WI38 (cell line): Measurements from ENCODE around the gene SRXN1.

Experiments used
- H3K4me3 ChIP-seq: 2 replicates; pipeline ENCODE4 v1.5.1; 2011; ENCODE audit warnings: low read depth, mild to moderate bottlenecking, control low read depth, low read length
- CTCF ChIP-seq: IDR thresholded peaks from 2 replicates; pipeline ENCODE4 v1.5.1; 2012; ENCODE audit warnings: low read depth, mild to moderate bottlenecking, control low read depth, low read length

The SRXN1 gene

DNA sequence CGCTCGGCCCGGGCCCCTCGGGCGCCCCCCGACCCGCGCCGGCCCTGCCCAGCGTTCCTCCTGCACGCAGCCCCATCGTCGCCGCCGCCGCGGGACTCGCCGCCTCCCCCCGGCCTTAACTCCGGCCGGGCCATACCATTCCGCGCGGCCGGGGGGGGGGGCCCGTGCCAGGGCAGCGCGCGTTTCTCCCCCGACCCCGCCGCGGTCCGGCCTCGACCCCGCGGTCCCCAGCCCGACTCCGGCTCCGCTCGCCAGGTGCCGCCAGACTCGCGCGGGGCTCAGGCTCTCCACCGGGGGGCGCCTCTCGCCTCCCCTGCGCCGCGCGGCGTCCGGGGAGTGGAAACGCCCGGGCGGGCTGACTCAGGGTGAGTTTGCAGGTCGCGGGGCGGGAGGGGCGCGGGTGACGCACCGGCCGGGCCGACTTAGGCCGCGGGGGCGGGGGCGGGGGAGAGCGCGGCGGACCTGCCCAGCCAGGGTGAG is at the start of gene SRXN1:
TSS of gene SRXN1 (minus strand) at position 91 of the 480 bp plus-strand sequence. CDS start at position 76, 15 bp downstream.
- peak; percentile 46 for TF ChIP-seq CTCF
- peak within 1 kb of the TSS; percentile 92 for H3K4me3 ChIP-seq

DNA sequence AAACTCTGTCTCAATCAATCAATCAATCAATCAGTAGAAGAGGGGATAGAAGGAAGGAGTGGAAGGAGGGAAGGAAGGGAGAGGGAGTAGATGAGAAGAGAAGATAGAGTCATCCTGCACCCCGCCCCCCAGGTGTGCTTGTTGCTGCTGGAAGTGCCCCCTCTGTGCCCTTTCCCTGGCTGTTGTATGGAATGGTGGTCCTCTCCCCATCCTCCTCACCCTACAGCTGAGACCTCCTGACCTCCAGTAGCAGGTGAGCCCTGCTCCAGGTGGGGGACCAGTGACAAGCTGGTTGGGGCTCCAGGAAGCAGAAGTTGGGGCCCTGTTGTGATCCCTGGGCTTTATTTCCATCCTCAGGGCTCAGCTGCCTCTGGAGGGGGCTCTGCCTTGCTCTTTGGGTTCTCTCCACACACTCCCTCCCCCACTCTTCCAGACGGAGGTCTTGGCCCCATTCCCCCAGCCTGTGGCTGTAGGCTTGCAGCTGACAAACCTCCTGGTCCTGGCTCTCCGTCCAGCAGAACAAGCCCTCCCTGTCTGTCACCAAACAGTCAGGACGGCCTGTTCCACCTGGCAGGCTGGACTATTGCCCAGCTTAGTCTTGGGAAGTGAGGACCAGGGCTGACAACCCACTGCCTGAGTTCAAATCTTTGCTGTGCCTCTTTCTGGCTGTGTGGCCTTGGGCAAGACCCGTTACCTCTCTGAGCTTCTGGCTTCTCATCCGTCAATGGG is 48.6 kb upstream of the SRXN1 start:
- no peak overlapping the region for H3K4me3 ChIP-seq
- TF ChIP-seq CTCF, result no peak

- no peak overlapping the region for H3K4me3 ChIP-seq
- TF ChIP-seq CTCF, result no peak
Observed at GRCh38 chr20:699811-700338, 46.9 kb upstream of the SRXN1 start.

DNA sequence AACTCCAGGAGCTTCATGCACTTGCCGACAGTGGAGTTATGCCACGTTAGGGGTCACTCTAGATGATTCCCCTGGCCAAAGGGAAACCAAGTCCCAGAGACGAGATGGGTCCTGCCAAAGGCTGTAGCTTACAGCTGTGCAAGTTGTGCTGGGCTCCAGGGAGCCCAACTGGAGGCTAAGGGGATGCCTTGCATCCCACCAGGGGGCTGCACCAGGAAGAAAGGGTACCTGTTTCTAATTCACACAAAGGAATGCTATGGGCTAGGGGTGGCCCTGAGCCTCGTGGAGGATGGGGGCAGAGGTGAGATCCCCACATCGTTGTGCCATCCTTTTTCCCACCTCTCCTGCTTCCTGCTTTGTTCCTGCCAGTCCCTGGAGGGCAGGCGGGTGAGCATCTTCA is 46.3 kb upstream of the SRXN1 start:
- TF ChIP-seq CTCF, result no peak
- H3K4me3 ChIP-seq, result no peak overlapping the region

DNA sequence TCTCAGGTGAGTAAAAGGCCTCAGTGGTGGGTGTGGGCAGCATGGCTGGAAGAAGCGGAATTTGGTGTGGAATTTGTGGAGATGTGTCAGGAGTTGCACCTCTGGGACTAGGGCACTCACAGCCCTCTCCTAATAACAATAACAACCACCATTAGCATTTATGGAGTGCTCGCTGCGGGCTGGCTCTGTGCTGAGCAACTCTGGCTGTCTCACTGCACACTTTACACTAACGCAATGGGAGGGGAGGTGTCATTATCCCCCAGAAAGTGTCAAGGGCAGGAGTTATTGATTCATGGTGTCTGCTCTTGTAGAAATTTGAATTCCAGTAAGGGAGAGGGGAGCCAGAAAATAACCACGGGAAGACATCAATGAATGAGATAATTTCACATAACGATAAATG is 45.3 kb upstream of the SRXN1 start:
- no peak for TF ChIP-seq CTCF
- H3K4me3 ChIP-seq, result no peak overlapping the region

DNA sequence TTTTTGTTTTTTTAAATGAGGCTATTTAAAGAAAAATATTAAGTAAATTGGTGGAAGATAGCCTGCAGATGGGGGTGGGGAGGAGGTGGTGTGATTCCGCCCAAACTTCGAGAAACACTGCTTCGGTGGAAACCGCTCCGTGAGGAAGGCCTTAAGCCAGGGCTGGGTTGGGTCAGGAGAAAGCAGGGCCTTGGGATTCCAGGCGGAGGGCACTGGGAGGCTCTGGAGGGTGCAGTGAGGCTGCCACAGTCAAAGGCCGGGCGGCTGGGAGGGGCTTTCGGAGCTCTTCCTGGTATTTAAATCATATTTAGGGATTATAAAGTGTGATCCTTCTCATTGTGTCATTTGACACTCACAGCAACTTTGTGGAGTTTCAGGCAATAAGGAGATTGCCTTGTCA is 44.8 kb upstream of the SRXN1 start:
- no peak overlapping the region for H3K4me3 ChIP-seq
- no peak for TF ChIP-seq CTCF

DNA sequence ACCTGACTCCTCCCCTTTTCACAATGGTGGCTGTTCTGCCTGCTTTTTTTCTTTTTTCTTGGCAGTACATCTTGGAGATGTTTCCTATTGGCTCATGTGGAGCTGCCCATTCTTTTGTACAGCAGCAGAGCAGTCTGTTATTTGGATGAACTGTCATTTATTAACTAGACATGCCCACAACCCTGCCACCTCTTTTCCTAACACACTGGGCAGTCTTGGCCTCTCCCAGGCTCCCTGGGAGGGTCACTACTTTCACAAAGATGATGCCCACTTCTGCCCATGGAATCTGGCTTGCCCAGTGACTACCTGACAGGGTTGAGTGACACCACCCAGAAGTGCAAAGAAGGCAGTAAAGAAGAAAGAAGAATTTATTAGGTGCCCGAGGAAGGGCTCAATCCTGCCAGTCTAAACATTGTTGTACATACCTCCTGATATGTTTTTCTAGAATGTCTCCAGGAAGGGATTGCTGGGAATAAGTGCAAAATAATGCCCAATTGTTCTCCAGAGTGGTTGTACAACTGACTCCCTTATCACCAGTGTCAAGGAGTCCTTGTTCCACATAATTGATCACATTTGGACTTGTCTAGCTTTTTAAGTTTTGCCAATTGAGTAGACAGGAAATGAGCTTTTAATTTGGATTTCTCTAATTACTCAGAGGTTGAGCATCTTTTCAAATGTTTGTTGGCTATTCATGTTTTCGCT is 42.3 kb upstream of the SRXN1 start:
- no peak overlapping the region for H3K4me3 ChIP-seq
- TF ChIP-seq CTCF, result no peak
